Tongue (tissue), 2 donors: ENCODE results near the gene GPLD1. TPM values are rescaled to one million over a fixed set of nuclear protein-coding genes. Genes with fewer than 3 reads are reported as not detected.
"Not testable (repeated sequence)": the region's sequence is repeated elsewhere in the genome, so short reads cannot be mapped to it uniquely, and the experiment has no call there.

Experiments
- DNase-seq: peaks from one replicate; pipeline ENCODE4 v3.0.0-alpha.2; 2015
- total RNA-seq: library from RNA; depleted of rRNA; stranded (reverse); fragments of >200 nt; gene quantifications from one replicate; pipeline ENCODE4 v1.2.3, GENCODE V29; 2014

Gene GPLD1, protein sequence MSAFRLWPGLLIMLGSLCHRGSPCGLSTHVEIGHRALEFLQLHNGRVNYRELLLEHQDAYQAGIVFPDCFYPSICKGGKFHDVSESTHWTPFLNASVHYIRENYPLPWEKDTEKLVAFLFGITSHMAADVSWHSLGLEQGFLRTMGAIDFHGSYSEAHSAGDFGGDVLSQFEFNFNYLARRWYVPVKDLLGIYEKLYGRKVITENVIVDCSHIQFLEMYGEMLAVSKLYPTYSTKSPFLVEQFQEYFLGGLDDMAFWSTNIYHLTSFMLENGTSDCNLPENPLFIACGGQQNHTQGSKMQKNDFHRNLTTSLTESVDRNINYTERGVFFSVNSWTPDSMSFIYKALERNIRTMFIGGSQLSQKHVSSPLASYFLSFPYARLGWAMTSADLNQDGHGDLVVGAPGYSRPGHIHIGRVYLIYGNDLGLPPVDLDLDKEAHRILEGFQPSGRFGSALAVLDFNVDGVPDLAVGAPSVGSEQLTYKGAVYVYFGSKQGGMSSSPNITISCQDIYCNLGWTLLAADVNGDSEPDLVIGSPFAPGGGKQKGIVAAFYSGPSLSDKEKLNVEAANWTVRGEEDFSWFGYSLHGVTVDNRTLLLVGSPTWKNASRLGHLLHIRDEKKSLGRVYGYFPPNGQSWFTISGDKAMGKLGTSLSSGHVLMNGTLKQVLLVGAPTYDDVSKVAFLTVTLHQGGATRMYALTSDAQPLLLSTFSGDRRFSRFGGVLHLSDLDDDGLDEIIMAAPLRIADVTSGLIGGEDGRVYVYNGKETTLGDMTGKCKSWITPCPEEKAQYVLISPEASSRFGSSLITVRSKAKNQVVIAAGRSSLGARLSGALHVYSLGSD
- 1.3 TPM for total RNA-seq

DNA sequence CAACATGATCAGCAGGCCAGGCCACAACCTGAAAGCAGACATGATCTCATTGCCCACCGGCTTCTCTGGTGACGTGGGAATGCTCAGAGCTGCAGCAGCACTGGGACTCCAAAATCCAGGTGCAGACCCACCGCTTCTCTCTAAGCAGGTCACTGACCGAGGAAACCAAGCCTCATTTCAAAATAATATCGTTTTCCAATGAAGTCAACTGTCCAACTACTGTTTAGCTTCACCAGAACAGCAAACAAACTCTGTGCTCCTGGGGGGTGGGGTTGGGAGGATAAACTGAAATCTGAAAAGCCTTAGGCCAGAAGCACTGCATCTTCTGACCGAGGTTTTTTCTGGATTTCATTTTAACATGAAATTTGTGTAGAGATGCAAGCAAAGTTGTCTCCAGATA is at the start of gene GPLD1:
Gene GPLD1 (minus strand): TSS at position 109 of the 400 bp plus-strand sequence. CDS start 67 bp downstream, at position 42.
- DNase-seq, result no peak

DNA sequence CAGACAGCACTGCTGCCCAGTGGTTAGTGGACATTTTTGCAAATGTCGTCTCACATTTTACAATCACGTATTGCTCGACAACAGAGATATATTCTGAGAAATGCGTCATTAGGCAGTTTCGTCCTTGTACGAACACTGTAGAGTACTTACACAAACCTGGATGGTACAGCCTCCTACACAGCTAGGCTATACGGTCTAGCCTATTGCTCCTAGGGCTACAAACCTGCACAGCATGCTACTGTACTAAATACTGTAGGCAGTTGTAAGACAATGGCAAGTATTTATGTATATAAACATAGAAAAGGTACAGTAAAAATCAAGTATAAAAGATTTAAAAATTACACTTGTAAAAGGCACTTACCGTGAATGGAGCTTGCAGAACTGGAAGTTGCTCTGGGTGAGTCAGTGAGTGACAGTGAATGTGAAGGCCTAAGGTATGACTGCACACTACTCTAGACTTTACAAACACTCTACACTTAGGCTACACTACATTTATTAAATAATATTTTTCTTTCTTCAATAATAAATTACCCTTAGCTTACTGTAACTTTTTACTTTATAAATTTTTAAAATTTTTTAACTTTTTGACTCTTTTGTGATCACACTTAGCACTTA is 48.5 kb upstream of the GPLD1 start:
- DNase-seq, result no peak

DNA sequence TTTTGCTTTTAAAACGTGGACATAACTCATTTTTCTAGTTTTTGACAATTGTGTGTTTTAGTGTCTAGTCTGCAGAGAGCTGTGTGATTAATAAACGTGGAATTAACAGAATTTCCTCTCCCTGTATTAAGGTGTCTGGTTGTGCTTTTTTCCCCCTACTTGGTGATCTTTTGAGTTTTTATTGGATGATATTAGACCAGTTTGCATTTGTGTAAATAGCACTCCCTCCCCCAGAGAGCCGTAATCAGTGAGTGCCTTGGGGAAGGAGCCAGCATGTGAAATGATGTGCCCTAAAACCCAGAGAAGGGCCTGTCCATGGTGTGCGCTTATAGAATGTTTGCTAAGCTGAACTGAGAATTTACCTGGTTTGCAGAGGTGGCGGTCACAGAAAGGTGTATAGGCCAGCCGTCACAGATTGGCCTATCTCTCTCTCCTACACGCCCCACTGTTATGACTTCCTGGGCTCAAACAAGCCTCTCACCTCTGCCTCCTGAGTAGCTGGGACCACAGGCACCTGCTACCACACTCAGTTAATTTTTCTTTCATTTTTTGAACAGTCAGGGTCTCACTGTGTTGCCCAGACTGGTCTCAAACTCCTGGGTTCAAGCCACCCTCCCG is 47.8 kb upstream of the GPLD1 start:
- DNase-seq, result no peak

DNA sequence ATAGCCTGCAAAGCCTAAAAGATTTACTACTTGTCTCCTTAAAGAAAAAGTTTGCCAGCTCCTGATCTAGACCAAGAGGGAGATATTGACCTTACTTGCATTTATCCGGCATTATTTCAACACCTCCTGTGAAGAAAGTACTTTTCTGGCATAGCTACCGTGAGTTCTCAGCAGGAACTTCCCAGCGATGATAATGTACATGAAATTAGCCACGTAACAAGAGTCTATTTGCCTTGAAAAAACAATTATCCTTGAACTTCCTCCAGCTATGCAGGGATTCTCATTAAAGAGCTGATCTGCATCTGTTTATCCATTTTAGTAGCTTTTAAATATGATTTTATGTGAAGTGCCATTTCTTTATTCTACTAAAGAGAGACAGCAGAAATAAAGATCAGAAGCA is 47.1 kb upstream of the GPLD1 start:
- no peak for DNase-seq

DNA sequence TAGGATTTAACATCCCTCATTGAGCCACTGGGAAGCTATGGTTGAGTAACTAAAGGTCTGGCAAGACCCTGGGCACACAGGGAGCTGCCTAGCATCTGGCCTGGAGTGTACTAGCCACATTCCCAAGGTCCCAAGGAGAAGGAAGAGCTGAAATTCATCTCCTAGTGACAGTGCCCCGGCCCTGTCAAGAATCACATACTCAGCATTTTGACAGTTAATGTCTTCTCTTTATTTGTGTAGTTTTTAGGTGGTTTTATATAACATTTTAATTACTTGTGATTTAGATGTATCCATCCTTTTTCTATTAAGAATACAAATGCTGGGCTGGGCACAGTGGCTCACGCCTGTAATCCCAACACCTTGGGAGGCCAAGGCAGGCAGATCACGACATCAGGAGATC is 45.8 kb upstream of the GPLD1 start:
- DNase-seq, result no peak

DNA sequence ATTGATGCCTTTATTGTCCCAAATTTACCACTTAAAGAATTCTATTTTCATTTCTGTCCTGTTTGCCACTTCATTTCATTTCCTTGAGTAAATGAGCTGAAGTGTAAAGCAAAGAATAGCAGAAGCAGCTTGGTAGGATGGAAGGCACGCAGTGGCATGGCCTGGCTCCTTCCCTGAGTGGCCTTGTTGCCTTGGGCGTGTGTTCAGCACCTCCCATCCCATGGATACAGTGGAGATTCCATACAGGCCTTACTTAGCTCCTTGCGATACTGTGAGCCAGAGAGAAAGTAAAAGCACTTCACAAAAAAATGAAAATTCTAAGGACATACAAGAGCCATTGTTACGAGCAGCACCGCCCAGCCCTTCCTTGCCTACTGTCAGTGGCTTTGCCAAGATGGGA is 45.0 kb upstream of the GPLD1 start:
- no peak for DNase-seq

DNA sequence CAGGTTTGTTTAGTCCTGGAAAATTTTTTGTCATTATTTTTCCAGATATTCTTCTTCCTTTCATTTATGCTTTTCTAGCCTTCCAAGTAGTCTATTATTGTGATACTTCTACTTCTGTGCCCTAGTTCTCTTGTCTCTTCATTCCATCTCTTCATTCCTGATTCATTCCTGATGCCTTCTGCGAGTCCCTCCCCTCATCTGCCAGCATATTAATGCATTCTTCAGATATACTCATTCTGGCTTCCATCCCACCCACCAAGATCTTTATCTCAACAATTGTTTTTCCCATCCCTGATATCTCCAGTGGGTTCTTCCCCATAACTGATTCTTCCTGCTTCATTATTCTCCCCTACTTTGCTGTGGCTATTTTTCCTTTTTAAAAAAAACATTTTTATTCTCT is 40.6 kb upstream of the GPLD1 start:
- no peak for DNase-seq

DNA sequence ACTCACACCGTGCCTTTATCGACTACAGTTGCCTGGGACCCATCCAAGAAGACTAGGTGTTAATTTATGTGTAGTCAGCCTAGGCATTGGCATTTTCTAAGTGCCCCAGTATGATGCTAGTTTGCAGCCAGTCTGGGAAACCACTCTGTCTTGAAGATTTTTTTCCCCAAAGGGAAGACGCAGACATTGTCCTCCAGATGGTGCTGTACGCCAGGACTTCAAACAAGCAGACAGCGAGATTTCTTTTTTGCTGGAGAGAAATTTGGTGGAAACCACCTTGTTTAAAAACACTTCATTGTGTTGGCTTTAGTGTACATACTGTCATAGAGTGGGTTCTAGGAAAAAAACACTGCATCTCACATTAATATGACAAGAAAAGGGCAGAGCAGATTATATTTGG is 35.4 kb upstream of the GPLD1 start:
- DNase-seq, result peak; percentile 51

DNA sequence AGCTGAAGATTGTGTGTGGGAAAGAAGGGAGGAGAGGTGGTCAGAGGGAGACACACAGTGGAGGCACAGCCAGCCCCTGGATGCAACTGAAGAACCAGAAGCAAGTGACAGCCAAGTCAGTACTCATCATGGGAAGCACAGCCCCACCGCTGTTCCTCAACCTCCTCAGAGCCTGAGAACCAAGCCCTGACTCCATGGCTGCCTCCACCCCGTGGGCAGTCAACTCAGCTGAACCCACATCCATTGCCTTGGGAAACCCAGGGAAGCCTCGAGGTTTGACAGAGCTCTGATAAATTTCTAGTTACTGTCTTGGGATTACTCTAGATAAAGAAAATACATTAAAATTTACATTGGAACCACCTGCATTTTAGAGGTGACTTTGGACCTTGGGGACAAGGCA is 35.0 kb upstream of the GPLD1 start:
- DNase-seq, result no peak

DNA sequence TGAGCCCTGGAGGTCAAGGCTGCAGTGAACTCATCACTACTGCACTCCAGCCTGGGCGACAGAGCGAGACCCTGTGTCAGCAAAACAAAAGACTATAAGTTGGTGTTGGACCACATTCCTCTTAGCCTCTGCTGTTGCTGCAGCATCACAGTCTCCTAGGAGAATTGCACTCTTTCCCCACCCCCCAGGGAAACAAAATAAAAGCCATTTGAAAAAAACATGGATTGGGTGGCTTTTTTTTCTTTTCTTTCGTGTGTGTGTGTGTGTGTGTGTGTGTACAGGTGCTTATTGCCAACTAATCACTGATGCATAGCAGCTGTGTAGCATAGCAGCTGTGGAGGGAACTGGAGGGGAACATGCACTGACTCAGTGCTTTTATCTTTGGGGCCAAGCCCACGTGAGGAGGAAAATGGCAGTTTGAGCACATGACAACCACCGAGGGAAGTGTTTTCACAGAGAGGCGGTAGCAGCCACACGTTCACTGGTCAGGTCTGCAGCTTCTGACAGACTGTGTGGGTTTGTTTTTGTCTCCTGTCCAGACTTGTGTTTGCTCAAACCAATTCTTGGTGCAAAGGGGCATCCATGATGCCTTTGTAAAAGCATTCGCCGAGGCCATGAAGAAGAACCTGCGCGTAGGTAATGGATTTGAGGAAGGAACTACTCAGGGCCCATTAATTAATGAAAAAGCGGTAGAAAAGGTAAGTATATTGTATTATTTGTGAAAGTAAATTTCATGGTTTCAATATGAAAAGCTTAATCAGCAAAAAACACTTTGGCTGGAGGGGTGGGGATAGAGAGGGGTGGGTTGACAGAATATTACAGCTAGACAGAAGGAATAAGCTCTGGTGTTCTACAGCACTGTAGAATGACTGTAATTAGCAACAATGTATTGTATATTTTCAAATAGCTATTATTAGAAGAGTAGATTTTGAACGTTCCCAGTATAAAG is 33.1 kb upstream of the GPLD1 start:
- DNase-seq, result no peak

DNA sequence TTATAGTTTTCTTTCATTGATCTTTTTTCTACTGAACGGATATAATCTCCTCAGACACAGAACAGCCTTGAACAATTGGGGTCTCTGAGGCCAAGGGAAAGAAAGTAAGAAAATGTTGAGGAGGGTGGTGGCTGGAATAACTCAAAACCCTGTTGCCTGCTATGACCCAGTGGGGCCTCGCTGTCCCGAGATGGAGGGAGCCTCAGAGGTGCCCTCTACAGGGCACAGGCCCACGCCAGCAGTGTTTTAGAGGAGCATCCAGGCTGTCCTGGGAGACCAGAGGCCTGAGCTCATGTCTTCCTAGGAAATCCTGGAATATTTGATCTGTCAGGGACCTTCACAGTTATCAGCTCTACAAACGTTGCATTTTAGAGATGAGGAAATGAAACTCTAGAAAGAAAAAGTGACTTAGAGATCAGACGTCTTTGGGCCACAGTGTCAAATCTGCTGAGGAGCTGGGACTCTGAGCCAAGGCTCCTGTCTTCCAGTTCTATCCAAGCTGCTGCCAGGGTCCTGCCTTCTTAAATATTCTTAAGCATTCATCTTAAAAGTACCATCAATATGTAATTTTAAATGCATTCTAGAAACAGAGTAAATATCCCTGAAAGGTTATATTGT is 31.7 kb upstream of the GPLD1 start:
- DNase-seq, result peak; percentile 18

DNA sequence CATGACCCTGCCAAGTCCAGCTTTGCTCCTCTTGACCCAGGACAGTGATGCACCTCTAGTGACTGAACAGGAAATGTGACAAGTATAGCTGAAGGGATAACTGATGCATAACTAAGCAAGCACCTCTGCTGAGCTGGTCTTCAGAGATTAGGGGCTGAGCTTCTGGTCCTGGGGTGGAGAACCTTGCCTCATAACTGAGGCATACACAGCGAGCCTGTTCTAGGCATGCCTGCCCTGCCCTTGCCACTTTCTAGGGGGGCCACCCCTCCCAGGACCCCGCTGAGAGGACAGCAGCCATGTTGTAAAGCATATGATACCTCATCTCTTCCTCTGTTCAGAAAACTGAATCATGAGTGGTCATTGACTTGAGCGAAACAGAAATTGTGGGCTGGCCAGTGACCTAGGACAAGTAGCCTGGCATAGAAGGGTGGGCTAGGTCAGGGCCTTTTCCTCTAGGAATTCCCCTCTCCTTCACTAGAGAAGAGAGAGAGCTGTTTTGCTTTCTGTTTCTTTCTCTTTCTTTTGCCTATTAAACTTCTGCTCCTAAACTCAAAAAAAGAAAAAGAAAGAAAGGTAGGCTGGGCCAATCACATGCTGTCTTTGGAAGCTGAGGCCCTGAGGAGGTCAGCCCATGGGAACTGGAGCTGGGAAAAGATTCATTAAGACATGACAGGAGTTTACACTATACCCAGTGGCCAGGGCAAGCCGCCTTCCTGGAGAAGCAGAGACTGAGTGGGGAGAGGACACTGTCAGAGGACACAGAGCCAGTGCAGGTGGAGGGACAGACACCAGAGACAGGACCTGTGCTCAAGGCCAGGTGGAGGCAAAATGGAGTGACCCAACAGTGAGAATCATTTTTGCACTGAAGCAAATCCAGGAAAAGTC is 28.5 kb upstream of the GPLD1 start:
- DNase-seq, result no peak

DNA sequence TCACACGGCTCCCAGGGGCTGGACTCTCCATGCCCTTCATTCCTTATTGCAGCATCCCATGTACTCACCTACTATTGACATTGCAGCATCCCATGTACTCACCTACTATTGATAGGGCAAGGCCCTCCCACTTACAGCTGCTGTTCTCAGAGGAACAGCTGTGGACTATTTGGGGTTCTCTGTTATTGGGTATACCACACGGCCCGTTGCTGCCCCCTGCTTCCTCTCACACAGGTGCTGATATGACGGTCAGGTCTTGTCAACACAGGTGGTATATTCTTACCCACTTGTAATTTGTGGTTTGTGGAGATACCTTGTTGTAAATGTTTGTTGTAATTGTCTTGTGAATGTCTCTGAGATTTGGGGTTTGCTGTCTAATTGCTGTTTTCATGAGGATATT is 24.2 kb upstream of the GPLD1 start:
- no peak for DNase-seq

DNA sequence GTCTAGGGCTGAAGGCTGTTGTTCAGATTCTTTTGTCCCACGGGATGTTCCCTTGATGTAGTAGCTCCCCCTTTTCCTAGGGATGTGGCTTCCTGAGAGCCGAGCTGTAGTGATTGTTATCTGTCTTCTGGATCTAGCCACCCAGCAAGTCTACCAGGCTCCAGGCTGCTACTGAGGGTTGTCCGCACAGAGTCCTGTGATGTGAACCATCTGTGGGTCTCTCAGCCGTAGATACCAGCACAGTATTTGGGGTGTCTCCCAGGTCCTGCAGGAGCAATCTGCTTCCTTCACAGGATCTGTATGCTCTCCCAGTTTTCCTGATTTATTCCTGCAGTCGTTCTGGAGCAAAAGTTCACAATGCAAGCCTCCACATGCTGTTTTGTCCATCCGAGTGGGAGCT is 22.6 kb upstream of the GPLD1 start:
- DNase-seq, result not testable (repeated sequence)

DNA sequence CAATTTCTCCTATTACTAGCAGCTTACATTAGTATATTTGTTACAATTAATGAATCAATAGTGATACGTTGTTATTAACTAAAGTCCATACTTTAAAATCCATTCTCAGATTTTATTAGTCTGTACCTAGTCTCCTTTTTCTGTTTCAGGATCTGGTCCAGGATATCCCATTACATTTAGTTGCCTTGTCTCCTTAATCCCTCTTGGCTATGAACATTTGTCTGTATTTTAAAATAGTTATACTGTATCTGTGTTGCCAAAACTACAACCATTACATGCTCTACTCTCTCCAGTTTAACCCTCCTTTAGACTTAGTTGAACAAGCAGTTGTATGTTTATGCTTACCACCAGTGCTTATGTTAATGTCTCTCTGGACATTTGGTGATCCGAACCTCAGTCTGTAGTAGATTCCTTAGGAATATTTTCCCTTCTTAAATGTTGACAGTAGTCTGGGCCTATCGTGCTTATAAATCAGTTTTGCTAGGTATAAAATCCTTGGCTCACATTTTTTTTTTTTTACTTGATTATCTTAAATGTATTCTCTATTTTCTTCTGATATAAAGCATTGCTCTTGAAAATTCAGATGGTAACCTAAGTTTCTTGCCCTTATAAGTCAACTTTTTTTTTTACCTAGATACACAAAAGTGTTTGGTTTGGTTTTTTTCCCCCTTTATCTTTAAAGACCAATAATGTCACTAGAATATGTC is 17.6 kb upstream of the GPLD1 start:
- no peak for DNase-seq

DNA sequence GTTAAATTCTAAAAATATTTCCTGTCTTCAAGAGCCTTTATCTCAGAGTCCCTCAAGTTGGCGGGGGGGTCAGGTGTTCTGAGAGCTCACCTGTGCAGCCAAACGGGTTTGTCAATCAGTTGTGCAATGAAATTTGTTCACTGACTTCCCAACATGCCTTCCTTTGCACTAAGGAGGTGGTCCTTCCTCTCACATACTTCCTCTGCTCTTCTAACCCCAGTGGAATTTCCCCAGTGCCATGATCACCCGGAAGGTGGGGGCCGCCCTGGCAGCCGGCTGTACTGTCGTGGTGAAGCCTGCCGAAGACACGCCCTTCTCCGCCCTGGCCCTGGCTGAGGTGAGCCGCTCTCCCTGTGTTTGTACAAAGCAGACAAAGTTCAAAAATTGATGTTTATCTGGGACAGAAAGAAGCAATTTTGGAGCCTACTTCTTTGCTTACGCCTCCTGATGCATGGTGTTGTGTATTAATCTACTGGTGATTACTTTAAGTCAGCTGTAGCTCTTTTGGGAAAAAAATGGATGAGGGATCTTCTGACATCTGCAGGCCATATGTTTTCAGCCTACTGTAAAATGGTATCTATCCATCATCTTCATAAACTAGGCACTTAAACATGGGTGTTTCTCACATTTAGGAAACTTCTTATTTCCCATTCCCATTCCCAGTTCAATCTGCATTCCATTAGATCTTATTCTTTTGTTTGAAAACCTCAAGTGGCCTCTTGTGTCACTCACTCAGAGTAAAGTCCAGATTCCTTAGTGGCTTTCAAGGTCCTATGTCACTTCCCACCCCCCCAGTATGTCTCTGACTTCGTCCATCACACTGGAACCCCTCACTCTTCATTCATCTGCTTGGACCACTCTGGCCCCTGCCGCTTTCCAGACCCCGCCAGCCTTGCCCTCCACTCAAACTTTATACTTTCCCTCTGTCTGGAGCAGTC is 15.5 kb upstream of the GPLD1 start:
- DNase-seq, result no peak

DNA sequence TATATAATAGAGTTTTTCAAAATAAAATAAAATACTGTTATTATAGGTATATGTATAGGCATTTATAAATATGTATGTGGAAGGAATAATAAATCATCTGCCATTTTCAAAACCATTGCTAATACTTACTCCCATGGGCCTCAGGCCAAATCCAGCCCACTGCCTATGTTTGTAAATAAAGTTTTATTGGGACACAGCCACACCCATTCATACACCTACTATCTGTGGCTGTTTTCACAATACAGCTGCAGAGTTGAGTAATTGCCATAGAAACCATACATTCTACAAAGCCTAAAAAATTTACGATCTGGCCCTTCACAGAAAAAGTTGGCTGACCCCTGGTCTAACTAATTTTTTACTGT is 14.9 kb upstream of the GPLD1 start:
- no peak for DNase-seq

DNA sequence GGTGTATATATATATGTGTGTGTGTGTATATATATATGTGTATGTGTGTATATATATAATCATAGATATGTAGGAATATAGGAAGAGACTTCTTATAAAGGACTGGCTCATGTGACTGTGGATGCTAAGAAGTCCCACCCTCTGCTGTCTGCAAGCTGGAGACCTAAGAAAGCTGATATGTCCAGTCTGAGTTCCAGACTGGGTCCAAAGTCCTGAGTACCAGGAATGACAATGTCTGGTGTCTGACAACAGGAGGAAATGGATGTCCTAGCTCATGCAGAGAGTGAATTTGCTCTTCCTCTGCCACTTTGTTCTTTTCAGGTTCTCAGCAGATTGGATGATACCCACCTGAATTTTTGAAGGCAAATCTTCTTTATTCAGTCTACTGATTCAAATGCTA is 12.5 kb upstream of the GPLD1 start:
- no peak for DNase-seq
